Heart left ventricle (tissue), 16 donors: ENCODE data around the gene SLC6A3. TPM values are rescaled to one million over a fixed set of nuclear protein-coding genes. Genes with fewer than 3 reads are reported as not detected.

Experiments
- ATAC-seq, 4 donors: fragments of 200-7000 bp; cut with Tn5 transposase; one replicate each; pipeline ENCODE4 v1.9.1; 2020 to 2022; ENCODE audit warnings: moderate library complexity in 4 of 4, mild to moderate bottlenecking in 3 of 4, moderate number of reproducible peaks in 1 of 4
- DNase-seq, 5 donors: peaks; one replicate each; pipeline ENCODE4 v3.0.0-alpha.2; 2020
- H3K27ac ChIP-seq, 12 donors: fragments of 200-600 bp; sonication (generic) in 4 of 12; one replicate each; pipeline versions ENCODE4 v1.5.0 to v1.8.0; 2016 to 2022; ENCODE audit warnings: mild to moderate bottlenecking in 2 of 12
- H3K27me3 ChIP-seq, 9 donors: fragments of 200-600 bp; sonication (generic) in 2 of 9; one replicate each; pipeline versions ENCODE4 v1.5.1 to v1.8.0; 2016 to 2022; ENCODE audit warnings: mild to moderate bottlenecking in 3 of 9
- H3K36me3 ChIP-seq, 9 donors: fragments of 200-600 bp; sonication (generic) in 2 of 9; one replicate each; pipeline versions ENCODE4 v1.5.0 to v1.8.0; 2018 to 2022; ENCODE audit warnings: mild to moderate bottlenecking in 2 of 9
- H3K4me1 ChIP-seq, 12 donors: fragments of 200-600 bp; sonication (generic) in 4 of 12; one replicate each; pipeline versions ENCODE4 v1.5.0 to v1.8.0; 2016 to 2022; ENCODE audit warnings: mild to moderate bottlenecking in 3 of 12
- H3K4me3 ChIP-seq, 12 donors: fragments of 200-600 bp; sonication (generic) in 4 of 12; one replicate each; pipeline versions ENCODE4 v1.5.0 to v1.8.0; 2017 to 2022; ENCODE audit warnings: mild to moderate bottlenecking in 9 of 12, moderate library complexity in 4 of 12
- H3K9me3 ChIP-seq, 12 donors: fragments of 200-600 bp; sonication (generic) in 4 of 12; one replicate each; pipeline versions ENCODE4 v1.5.0 to v1.8.0; 2016 to 2022; ENCODE audit warnings: mild to moderate bottlenecking in 1 of 12
- CTCF ChIP-seq, 12 donors: fragments of 200-600 bp; sonication (generic) in 4 of 12; IDR thresholded peaks; one replicate each; pipeline versions ENCODE4 v1.5.0 to v1.8.0; 2018 to 2022; ENCODE audit warnings: antibody characterized with exemption in 12 of 12, mild to moderate bottlenecking in 5 of 12
- POLR2A ChIP-seq, 2 donors: fragments of 450-650 bp; IDR thresholded peaks; one replicate each; pipeline ENCODE4 v1.6.1; 2017; ENCODE audit warnings: antibody characterized with exemption in 2 of 2, mild to moderate bottlenecking in 2 of 2, moderate library complexity in 2 of 2
- WGBS, 4 donors: extraction: QIAGEN DNeasy Blood & Tissue Kit in 2 of 4; methylation state at CpG; one replicate each; pipeline versions ENCODE4 v1.1.5 to v1.1.7; 2013 to 2018; 5-methylcytosine and 5-hydroxymethylcytosine counted together
- intact Hi-C, 10 donors: fragments of 100-400 bp; cut with DNase I; formaldehyde crosslinking; loops; one replicate each; pipeline versions ENCODE4 v1.11.1 to v1.14.2; 2022
- polyA plus RNA-seq, 2 donors: library from polyadenylated mRNA; stranded (reverse); fragments of 200-250 nt; gene quantifications; one replicate each; pipeline ENCODE4 v1.2.3, GENCODE V29; 2013
- total RNA-seq, 9 donors: library from RNA; depleted of rRNA in 2 of 9; stranded (reverse); fragments of >200 nt in 2 of 9; fragmentation: NEBNext Ultra II Directional in 3 of 9; extraction: Animal tissue kit (Norgen Biotek cat#: 25700) in 3 of 9; gene quantifications; one replicate each; pipeline versions ENCODE4 v1.1.0 to v1.2.4, GENCODE V29; 2016 to 2023
- donor health status: ischemic (EF 13 %, LVEDD 7.1; RV severe dilation, severe dysfunction).
- donor health status: healthy with polysubstance abuse.
- donor health status: DM: no; HTN: yes; CAD: no.
- donor health status: DM: no; HTN: no; CAD: no.
- donor health status: ischemic (EF 25% LVEDD 6.9; RV normal size, moderate dysfunction).
- donor health status: ischemic (EF 25% LVEDD 5.7; RV mildly dilated, moderate dysfunction).
- donor health status: healthy.
- donor health status: DM: yes; HTN: yes; CAD: no.
- donor health status: ischemic (EF 35%, LVEDD 5.7; RV mildly dilated, moderate dysfunction).
- donor health status: nonischemic (EF 11% LVEDD 7.7; RV severe dilation, severe dysfunction).
- donor health status: DM: yes; HTN: yes; CAD: no.
- donor health status: PGD.
- donor health status: ischemic (EF 29% LVEDD 5.4; RV normal size, mild dysfunction).
- donor health status: nonischemic (EF 23%, LVEDD 6.1; RV moderate dilation, normal function).

Gene SLC6A3
- total and polyA plus RNA-seq, 11 donors: 0.06 to 0.29 (median 0.11) TPM; not detected in 7

- WGBS, 4 donors: 40 to 51% (median 46%) methylated on average over 5 to 8 of the region's 8 CpGs
- peak in 1 of 4 donors; percentile 1 for ATAC-seq
- intact Hi-C loops: loop anchor here in 6 of 10 donors (10.0 kb wide), 1 partner anchor 261 kb away; no protein-coding TSS in a partner anchor
- Histone ChIP-seq H3K27ac (no peak overlapping the region), H3K4me3 (no peak overlapping the region), H3K27me3 (peaks cover 0 to 32% (median 6%) of the 10 kb centered on the region in 9 donors), H3K4me1 (peaks cover 0 to 20% (median 5%) of the 10 kb centered on the region in 12 donors), H3K36me3 (no peaks in the 10 kb centered on the region), H3K9me3 (no peaks in the 10 kb centered on the region)
- TF ChIP-seq POLR2A (IDR thresholded peaks at IDR 0.05) (no peak), CTCF (IDR thresholded peaks at IDR 0.05) (no peak)
- no peak for DNase-seq
Observed at GRCh38 chr5:1383886-1384401, 61.3 kb downstream of the SLC6A3 start.

DNA sequence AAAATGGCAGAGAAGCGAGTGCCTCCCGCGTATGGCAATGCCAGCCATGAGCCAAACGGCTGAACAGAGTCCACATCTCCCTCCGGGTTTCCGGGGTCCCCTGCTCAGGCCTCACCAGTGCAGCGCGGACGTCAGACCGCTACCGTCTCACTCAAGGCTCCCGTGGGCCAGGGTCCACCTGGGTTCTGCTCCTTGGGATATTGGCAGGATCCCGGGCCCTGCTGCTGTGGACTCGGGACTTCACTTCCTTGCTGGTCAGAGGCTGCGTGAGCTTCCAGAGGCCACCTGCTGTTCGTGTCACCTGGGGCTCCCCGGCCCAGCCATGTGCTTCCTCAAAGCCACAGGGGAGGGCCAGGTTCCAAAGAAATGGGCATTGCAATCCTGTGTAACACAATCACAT lies 61.9 kb downstream of the SLC6A3 start:
- 77 to 80% (median 78%) methylated on average over 16 to 17 of the region's 17 CpGs for WGBS, 4 donors
- intact Hi-C loops: loop anchor here in 6 of 10 donors (10.0 kb wide), 1 partner anchor 261 kb away; no protein-coding TSS in a partner anchor
- Histone ChIP-seq H3K27ac (no peak overlapping the region), H3K9me3 (no peaks in the 10 kb centered on the region), H3K4me1 (peaks cover 0 to 20% (median 5%) of the 10 kb centered on the region in 12 donors), H3K27me3 (peaks cover 0 to 29% (median 6%) of the 10 kb centered on the region in 9 donors), H3K36me3 (no peaks in the 10 kb centered on the region), H3K4me3 (no peak overlapping the region)
- ATAC-seq (no peak), DNase-seq (no peak)
- no peak for TF ChIP-seq POLR2A (IDR thresholded peaks at IDR 0.05)
- no peak for TF ChIP-seq CTCF (IDR thresholded peaks at IDR 0.05)

DNA sequence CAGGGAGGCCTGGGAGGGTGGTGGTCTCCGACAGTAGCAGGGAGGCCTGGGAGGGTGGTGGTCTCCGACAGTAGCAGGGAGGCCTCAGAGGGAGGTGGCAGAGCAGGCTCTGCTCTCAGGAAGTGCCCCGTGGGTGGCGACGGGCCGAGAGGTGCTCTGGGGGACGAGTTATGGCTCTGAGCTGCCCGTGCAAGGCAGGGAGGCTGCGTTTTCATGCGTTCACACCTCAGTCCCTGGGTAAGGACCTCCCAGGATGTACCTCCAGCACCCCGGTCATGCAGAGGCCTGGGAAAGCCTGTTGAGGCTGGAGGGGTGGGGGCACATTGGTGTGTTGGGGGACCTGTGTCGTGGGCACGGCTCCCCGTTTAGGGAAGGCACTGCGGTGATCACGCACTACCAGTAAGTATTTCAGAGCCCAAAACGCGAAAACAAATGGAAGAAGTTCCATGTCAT lies 63.0 kb downstream of the SLC6A3 start:
- intact Hi-C loops: loop anchor here in 6 of 10 donors (10.0 kb wide), 1 partner anchor 263 kb away; no protein-coding TSS in a partner anchor

More for the DNA sequence above, 63.0 kb downstream of the SLC6A3 start:
- Histone ChIP-seq H3K27me3 (peaks cover 0 to 26% (median 6%) of the 10 kb centered on the region in 9 donors), H3K4me1 (peaks cover 0 to 20% (median 5%) of the 10 kb centered on the region in 12 donors), H3K4me3 (no peak overlapping the region), H3K9me3 (no peaks in the 10 kb centered on the region), H3K36me3 (no peaks in the 10 kb centered on the region), H3K27ac (no peak overlapping the region)
- ATAC-seq (no peak), DNase-seq (no peak)
- 83 to 91% (median 84%) methylated on average over 17 to 18 of the region's 18 CpGs for WGBS, 4 donors
- TF ChIP-seq POLR2A (IDR thresholded peaks at IDR 0.05) (no peak), CTCF (IDR thresholded peaks at IDR 0.05) (no peak)
